GM12891 (cell line): Measurements from ENCODE around the gene MUC6.

Experiments used
- POLR2A ChIP-seq: IDR thresholded peaks from 2 replicates; pipeline ENCODE4 v1.6.1; 2011; ENCODE audit warnings: low read depth, low read length, control low read depth
- POLR2AphosphoS5 ChIP-seq: IDR thresholded peaks from 2 replicates; pipeline ENCODE4 v1.6.1; 2011; ENCODE audit warnings: low read depth, low read length, control low read depth
- SPI1 ChIP-seq: IDR thresholded peaks from 2 replicates; pipeline ENCODE4 v1.6.1; 2011; ENCODE audit warnings: low read depth, low read length, control low read depth

- TF ChIP-seq POLR2A (no peak), SPI1 (no peak), POLR2AphosphoS5 (no peak)
Observed at GRCh38 chr11:990101-990500, 46.4 kb downstream of the MUC6 start.
